Activated CD4-positive, alpha-beta memory T cell treated with anti-CD3 and anti-CD28 coated beads for 36 hours (primary cell): Measurements from ENCODE around the gene TMEM243. TPM values are rescaled to one million over a fixed set of nuclear protein-coding genes. Genes with fewer than 3 reads are reported as not detected.

Experiments
- CTCF ChIA-PET: fragments of 350-600 bp; sonication (Branson Sonifier 250); formaldehyde crosslinking; loops from one replicate; lab custom pipeline; 2021; ENCODE audit warnings: antibody characterized with exemption, inconsistent platforms; lab: Charles Lee
- POLR2A ChIA-PET: fragments of 350-600 bp; sonication (Branson Sonifier 250); formaldehyde crosslinking; loops from one replicate; lab custom pipeline; 2021; ENCODE audit warnings: antibody characterized with exemption; lab: Charles Lee
- DNase-seq: peaks from one replicate; pipeline ENCODE4 v3.0.0-alpha.2; 2020
- H3K27ac Mint-ChIP-seq: one replicate; pipeline ENCODE4 v1.8.0; 2021; ENCODE audit warnings: mixed read lengths
- H3K27me3 Mint-ChIP-seq: one replicate; pipeline ENCODE4 v1.8.0; 2021; ENCODE audit warnings: mixed read lengths
- H3K36me3 Mint-ChIP-seq: one replicate; pipeline ENCODE4 v1.8.0; 2021; ENCODE audit warnings: mixed read lengths
- H3K4me1 Mint-ChIP-seq: one replicate; pipeline ENCODE4 v1.8.0; 2021; ENCODE audit warnings: low read depth, mixed read lengths
- H3K4me3 Mint-ChIP-seq: one replicate; pipeline ENCODE4 v1.8.0; 2021; ENCODE audit warnings: mild to moderate bottlenecking, mixed read lengths
- H3K9me3 Mint-ChIP-seq: one replicate; pipeline ENCODE4 v1.8.0; 2021; ENCODE audit warnings: mixed read lengths
- intact Hi-C: fragments of 100-400 bp; cut with micrococcal nuclease; formaldehyde crosslinking; loops from one replicate; pipeline ENCODE4 v1.15.1; 2023
- total RNA-seq, 2 experiments: library from RNA; stranded (reverse); gene quantifications; one replicate each; pipeline ENCODE4 v1.2.3, GENCODE V29; 2021

Gene TMEM243
- total RNA-seq, 2 experiments from 2014 or later: 44.7 to 47.8 TPM

DNA sequence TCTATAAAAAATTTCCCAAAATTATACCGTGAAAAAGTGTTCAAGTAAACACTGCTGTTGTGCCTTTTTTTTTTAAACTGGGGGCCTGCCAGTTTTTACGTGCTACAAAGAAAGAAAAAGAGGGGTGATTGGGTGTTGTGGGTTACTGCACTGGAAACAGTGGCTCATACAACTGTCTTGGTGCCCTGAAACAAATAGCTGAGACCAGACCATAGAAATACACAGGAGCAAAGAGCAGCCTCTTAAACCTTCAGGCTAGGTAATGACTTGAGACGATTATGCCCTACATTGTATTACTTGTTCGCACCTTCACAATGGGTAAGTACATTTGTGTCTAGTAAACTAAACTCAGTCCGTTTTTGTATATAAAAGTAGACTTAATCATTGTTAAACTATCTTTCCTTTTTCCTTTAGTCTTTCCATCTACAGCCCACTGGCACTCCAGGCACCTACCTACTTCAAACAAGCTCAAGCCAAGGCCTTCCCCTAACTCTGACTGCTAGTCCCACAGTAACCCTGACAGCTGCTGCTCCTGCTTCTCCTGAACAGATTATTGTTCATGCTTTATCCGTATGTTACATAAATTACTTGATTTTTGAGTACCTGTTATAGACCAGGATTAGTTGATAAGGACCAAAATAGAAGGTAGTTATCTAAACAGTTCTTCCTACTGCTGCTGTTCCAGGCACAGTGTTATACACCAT, 26.6 kb downstream of the TMEM243 start:
- H3K27ac Mint-ChIP-seq: peak overlapping the region; percentile 49
- H3K27me3 Mint-ChIP-seq: no peaks in the 10 kb centered on the region
- peaks cover 30% of the 10 kb centered on the region for H3K4me1 Mint-ChIP-seq
- POLR2A ChIA-PET: interaction anchor here (0.8 kb wide), 1 partner anchor 19 kb away, joined by 3 read pairs; no protein-coding TSS in a partner anchor
- H3K4me3 Mint-ChIP-seq: no peak overlapping the region
- H3K9me3 Mint-ChIP-seq: no peaks in the 10 kb centered on the region
- no peak for DNase-seq
- H3K36me3 Mint-ChIP-seq: peaks cover 67% of the 10 kb centered on the region
- CTCF ChIA-PET: interaction anchor here (0.8 to 1.5 kb wide), 3 partner anchors 19 to 266 kb away, joined by 3 to 4 read pairs (median 3); no protein-coding TSS in a partner anchor
- intact Hi-C loops: no loop called here

DNA sequence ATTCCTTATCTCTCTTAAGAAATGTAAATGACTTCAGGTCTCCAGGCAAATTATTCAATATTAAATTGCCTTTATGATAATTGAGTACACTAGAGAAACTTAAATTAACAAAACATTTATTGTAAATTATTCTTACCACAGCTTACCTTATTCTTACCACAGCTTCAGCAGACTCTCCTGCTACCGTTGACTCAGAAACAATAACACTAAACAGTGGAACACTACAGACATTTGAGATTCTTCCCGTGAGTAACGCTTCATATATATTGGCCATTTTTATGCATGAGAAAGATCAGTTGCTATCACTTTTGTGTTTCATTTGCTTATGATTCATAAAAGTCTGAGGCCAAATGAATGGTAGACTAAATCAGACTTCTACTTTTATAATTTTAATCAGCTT, 28.7 kb downstream of the TMEM243 start:
- H3K9me3 Mint-ChIP-seq: no peaks in the 10 kb centered on the region
- intact Hi-C loops: no loop called here
- no peaks in the 10 kb centered on the region for H3K27me3 Mint-ChIP-seq
- ChIA-PET POLR2A (interaction anchor here (1.2 to 2.2 kb wide), 2 partner anchors 26 to 28 kb away, joined by 5 read pairs; partner anchors contain the start of gene TMEM243), CTCF (interaction anchor here (0.7 kb wide), 1 partner anchor 23 kb away, joined by 3 read pairs; no protein-coding TSS in a partner anchor)
- H3K27ac Mint-ChIP-seq: peak overlapping the region; percentile 62
- H3K4me1 Mint-ChIP-seq: peaks cover 28% of the 10 kb centered on the region
- DNase-seq: no peak
- peaks cover 61% of the 10 kb centered on the region for H3K36me3 Mint-ChIP-seq
- no peak overlapping the region for H3K4me3 Mint-ChIP-seq

DNA sequence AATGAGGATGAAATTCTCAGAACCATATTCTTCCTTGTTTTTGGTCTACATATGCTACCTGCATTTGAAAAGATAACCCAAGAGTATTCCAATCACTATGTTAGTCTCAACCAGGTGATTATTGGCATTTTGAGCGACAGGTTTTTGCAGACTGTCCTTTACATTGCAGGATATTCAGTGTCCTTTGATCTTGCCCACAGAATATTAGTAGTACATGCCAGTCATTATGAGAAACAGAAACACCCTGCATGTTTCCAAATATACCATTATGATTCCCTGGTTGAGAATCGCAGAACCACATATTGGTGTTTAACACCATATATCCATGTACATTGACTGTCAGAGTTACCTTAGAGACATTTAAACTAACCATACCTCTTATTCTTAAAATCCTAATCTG, 30.6 kb downstream of the TMEM243 start:
- ChIA-PET CTCF (no interaction called here), POLR2A (interaction anchor here (1.2 kb wide), 1 partner anchor 9 kb away, joined by 3 read pairs; no protein-coding TSS in a partner anchor)
- Mint-ChIP-seq H3K4me3 (no peak overlapping the region), H3K27me3 (no peaks in the 10 kb centered on the region), H3K27ac (peak overlapping the region; percentile 2), H3K9me3 (no peaks in the 10 kb centered on the region), H3K4me1 (peaks cover 28% of the 10 kb centered on the region), H3K36me3 (peaks cover 66% of the 10 kb centered on the region)
- intact Hi-C loops: no loop called here
- no peak for DNase-seq

DNA sequence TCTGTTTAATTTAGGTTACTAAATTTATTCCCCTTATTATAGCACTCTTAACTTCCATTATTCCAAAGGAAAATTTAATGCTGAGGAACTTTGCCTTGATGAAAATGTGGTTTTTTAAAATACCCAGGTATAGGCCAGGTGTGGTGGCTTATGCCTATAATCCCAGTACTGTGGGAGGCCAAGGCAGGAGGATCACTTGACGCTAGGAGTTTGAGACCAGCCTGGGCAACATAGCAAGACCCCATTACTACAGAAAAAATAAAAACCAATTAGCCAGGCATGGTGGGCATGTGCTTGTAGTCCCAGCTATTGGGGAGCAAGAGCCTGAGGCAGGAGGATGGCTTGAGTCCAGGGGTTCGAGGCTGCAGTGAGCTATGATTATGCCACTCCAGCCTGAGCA, 32.4 kb downstream of the TMEM243 start:
- ChIA-PET POLR2A (no interaction called here), CTCF (interaction anchor here (1.3 kb wide), 1 partner anchor 49 kb away, joined by 3 read pairs; no protein-coding TSS in a partner anchor)
- H3K9me3 Mint-ChIP-seq: no peaks in the 10 kb centered on the region

DNA sequence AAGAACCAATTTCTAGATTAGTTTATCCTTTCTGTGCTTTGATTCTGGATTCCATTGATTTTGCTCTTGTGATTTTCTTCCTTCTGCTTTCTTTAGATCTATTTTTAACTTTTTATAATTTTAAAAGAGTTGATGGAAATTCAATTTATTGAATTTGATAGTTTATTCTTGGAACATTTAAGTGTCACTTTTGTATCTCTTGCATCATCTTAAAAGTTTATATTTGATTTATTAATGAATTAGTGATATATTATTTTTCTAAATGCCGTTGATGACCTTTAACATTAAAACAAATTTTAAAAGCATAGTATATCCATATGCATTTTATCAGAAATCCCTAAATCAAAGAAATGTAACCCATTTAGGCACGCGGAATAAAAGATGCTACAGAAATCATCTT, 40.4 kb downstream of the TMEM243 start:
- Mint-ChIP-seq H3K4me1 (peaks cover 40% of the 10 kb centered on the region), H3K36me3 (peaks cover 60% of the 10 kb centered on the region), H3K9me3 (no peaks in the 10 kb centered on the region), H3K4me3 (no peak overlapping the region), H3K27me3 (no peaks in the 10 kb centered on the region), H3K27ac (no peak overlapping the region)
- DNase-seq: no peak
- POLR2A ChIA-PET: no interaction called here
- CTCF ChIA-PET: no interaction called here
- intact Hi-C loops: no loop called here

More for the DNA sequence above, 32.4 kb downstream of the TMEM243 start:
- Mint-ChIP-seq H3K4me1 (peaks cover 33% of the 10 kb centered on the region), H3K27me3 (no peaks in the 10 kb centered on the region), H3K27ac (no peak overlapping the region), H3K36me3 (peaks cover 70% of the 10 kb centered on the region), H3K4me3 (no peak overlapping the region)
- intact Hi-C loops: loop anchor here (2.0 kb wide), 1 partner anchor 34 kb away; the partner anchor contains the start of gene DMTF1
- DNase-seq: no peak

DNA sequence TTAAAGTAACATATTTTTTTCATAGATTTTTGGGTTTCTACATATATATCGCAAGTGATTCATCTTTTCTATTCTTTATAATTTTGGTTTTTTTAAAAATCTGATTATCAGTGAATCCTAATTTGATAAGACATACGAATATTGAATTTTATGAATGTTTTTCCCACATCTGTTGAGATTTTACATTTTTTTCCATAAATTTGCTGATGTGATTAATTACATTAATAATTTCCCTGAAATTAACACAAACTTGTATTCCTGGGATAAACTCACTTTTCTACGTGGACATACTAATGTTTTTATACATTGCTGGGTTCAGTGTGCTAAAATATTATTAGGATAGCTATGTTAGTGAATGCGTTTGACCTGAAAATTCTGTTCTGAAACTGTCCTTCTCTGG, 41.2 kb downstream of the TMEM243 start:
- no peak overlapping the region for H3K27ac Mint-ChIP-seq
- POLR2A ChIA-PET: no interaction called here
- no peak for DNase-seq
- H3K27me3 Mint-ChIP-seq: no peaks in the 10 kb centered on the region
- H3K36me3 Mint-ChIP-seq: peaks cover 57% of the 10 kb centered on the region
- intact Hi-C loops: no loop called here
- H3K4me1 Mint-ChIP-seq: peaks cover 38% of the 10 kb centered on the region
- H3K4me3 Mint-ChIP-seq: no peak overlapping the region
- no peaks in the 10 kb centered on the region for H3K9me3 Mint-ChIP-seq
- CTCF ChIA-PET: no interaction called here

DNA sequence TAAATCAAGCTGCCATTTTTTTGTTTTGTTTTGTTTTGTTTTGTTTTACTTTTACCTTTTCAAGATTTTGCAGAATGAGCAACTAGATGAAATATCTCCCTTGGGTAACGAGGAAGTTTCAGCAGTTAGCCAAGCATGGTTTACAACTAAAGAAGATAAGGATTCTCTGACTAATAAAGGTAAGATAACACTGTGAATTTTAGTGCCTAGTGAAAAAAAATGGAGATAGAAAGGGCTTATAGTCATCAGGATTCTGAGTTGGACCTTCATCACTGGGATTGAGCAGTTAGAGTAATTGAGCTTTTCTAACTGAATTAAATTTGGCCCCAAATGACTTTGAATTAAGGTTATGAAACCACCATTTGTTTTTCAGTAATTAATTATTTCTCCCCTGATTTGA, 46.1 kb downstream of the TMEM243 start:
- no peaks in the 10 kb centered on the region for H3K27me3 Mint-ChIP-seq
- no peak for DNase-seq
- POLR2A ChIA-PET: interaction anchor here (1.4 kb wide), 1 partner anchor 19 kb away, joined by 3 read pairs; no protein-coding TSS in a partner anchor
- no peak overlapping the region for H3K27ac Mint-ChIP-seq
- H3K4me3 Mint-ChIP-seq: no peak overlapping the region
- peaks cover 19% of the 10 kb centered on the region for H3K4me1 Mint-ChIP-seq
- peaks cover 57% of the 10 kb centered on the region for H3K36me3 Mint-ChIP-seq
- intact Hi-C loops: no loop called here
- CTCF ChIA-PET: interaction anchor here (0.8 to 1.7 kb wide), 2 partner anchors 19 to 63 kb away, joined by 3 to 8 read pairs; no protein-coding TSS in a partner anchor
- no peaks in the 10 kb centered on the region for H3K9me3 Mint-ChIP-seq

DNA sequence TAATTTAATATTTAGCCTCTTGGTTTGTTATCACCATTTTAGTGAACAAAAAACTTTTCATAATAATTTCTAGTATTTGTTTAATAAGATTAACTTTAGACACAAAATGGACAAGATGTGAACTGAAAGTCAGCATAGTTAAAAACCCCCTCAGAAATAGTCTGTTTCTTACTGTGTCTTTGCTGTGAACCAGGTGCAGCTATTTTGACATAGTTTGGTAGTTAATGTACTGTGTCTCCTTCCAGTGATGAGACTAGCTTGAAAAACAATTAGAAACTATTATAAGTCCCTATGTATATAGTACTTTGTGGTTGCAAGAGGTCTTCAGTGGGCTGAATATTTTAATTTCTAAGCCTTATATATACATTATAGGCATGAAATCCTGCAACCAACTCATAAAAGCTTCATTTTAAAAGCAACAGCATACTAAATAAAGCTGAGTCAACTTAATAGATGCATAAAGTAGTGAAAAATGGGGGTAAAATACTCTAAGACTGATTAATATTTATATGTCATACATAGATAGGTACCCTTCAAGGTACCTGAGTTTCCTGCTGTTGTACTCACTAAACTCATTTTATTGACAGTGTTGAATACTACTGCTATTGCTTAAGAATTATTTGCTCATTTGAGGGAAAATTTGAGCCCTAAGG, 48.1 kb downstream of the TMEM243 start:
- ChIA-PET POLR2A (interaction anchor here (0.8 to 1.4 kb wide), 2 partner anchors 12 to 14 kb away, joined by 3 read pairs; no protein-coding TSS in a partner anchor), CTCF (interaction anchor here (1.3 to 1.4 kb wide), 2 partner anchors 17 to 65 kb away, joined by 3 to 4 read pairs; no protein-coding TSS in a partner anchor)
- Mint-ChIP-seq H3K4me3 (no peak overlapping the region), H3K36me3 (peaks cover 54% of the 10 kb centered on the region), H3K27ac (no peak overlapping the region), H3K4me1 (peaks cover 15% of the 10 kb centered on the region), H3K27me3 (no peaks in the 10 kb centered on the region), H3K9me3 (no peaks in the 10 kb centered on the region)
- intact Hi-C loops: no loop called here
- no peak for DNase-seq

DNA sequence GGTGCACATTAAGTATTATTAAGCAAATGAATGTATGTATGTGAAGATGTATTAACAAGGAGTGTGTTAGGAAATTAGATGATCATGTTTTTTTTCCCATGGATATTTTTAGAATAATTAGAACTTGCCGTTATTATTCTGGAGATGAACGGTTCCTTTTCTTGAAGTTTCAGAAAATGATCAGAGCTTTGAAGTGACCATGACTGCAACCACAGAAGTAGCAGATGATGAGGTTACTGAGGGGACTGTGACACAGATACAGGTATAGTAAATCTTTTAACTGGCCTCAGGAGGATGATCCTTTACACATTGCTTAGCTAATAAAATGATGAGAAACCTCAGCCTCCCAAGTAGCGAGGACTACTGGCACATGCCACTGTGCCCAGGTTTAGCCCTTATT, 48.7 kb downstream of the TMEM243 start:
- CTCF ChIA-PET: interaction anchor here (1.3 to 1.4 kb wide), 2 partner anchors 16 to 66 kb away, joined by 3 to 4 read pairs; no protein-coding TSS in a partner anchor
- Mint-ChIP-seq H3K27ac (no peak overlapping the region), H3K36me3 (peaks cover 52% of the 10 kb centered on the region), H3K4me3 (no peak overlapping the region), H3K9me3 (no peaks in the 10 kb centered on the region), H3K27me3 (no peaks in the 10 kb centered on the region), H3K4me1 (peaks cover 12% of the 10 kb centered on the region)
- POLR2A ChIA-PET: interaction anchor here (0.8 kb wide), 1 partner anchor 12 kb away, joined by 3 read pairs; no protein-coding TSS in a partner anchor
- no peak for DNase-seq
- intact Hi-C loops: no loop called here

DNA sequence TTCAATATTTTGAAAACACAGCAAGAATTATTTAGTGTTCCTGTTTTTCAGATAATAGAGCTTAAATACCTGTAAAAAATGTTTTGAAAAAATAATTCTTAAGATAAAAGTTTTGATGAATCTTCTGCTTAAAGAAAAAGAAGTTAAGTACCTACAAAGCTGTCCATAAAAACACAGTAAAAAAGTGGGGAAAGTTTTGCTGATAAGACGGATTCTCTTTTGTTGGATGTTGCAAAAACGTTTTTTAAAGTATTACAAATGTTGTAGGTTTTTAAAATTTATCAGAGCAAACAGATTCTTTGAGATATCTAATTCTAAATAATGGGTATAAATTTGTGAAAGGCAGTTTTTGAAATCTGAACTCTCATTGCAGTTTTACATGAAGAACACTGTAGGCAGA, 55.1 kb downstream of the TMEM243 start:
- POLR2A ChIA-PET: no interaction called here
- H3K4me1 Mint-ChIP-seq: peaks cover 20% of the 10 kb centered on the region
- H3K36me3 Mint-ChIP-seq: peaks cover 49% of the 10 kb centered on the region
- intact Hi-C loops: no loop called here
- no peak overlapping the region for H3K4me3 Mint-ChIP-seq
- DNase-seq: no peak
- CTCF ChIA-PET: interaction anchor here (0.9 kb wide), 1 partner anchor 238 kb away, joined by 3 read pairs; no protein-coding TSS in a partner anchor
- H3K27ac Mint-ChIP-seq: no peak overlapping the region
- H3K9me3 Mint-ChIP-seq: no peaks in the 10 kb centered on the region
- no peaks in the 10 kb centered on the region for H3K27me3 Mint-ChIP-seq

DNA sequence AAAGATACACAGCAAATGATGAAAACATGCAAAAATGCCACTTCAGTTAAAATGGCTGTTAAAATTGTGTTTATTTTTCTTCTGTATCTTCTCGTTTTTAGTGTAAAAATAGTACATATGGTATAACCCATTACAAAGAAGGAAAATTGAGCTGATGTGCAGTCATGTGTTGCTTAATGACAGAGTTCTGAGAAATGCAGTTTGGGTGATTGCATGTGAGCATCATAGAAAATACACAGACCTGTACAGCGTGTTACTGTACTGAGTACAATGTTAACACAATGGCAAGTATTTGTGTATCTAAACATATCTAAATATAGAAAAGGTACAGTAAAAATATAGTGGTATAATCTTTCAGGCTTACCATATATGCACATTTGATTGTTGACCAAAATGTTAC, 60.0 kb downstream of the TMEM243 start:
- POLR2A ChIA-PET: no interaction called here
- intact Hi-C loops: no loop called here

DNA sequence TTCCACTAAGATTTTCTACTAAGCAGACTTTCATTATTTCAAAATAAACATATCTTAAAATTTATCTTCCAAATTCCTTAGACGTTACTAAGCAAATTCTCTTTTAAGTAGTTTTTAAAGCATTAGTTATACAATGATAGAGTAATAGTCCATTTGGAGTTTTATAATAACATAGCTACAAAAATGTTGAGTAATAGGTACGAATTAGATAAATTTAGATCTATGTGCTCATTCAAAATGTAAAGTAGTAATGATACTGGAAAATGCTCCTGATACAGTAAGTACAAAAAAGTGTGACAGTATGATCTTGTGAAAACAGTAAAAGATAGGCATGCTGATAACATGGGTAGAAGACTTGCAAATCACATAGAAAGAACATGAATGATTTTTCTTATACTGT, 62.8 kb downstream of the TMEM243 start:
- Mint-ChIP-seq H3K36me3 (peaks cover 27% of the 10 kb centered on the region), H3K9me3 (no peaks in the 10 kb centered on the region), H3K27me3 (no peaks in the 10 kb centered on the region), H3K27ac (no peak overlapping the region), H3K4me1 (peaks cover 56% of the 10 kb centered on the region), H3K4me3 (no peak overlapping the region)
- ChIA-PET CTCF (interaction anchor here (5.9 kb wide), 1 partner anchor 62 kb away, joined by 53 read pairs; the partner anchor contains the start of gene TMEM243), POLR2A (no interaction called here)
- intact Hi-C loops: no loop called here
- no peak for DNase-seq

More for the DNA sequence above, 60.0 kb downstream of the TMEM243 start:
- no peaks in the 10 kb centered on the region for H3K27me3 Mint-ChIP-seq
- no peaks in the 10 kb centered on the region for H3K9me3 Mint-ChIP-seq
- H3K36me3 Mint-ChIP-seq: peaks cover 31% of the 10 kb centered on the region
- no peak overlapping the region for H3K27ac Mint-ChIP-seq
- no peak for DNase-seq
- no peak overlapping the region for H3K4me3 Mint-ChIP-seq
- peaks cover 52% of the 10 kb centered on the region for H3K4me1 Mint-ChIP-seq
- CTCF ChIA-PET: no interaction called here
